ENCODE measurements around the gene NFATC2.

The NFATC2 gene

DNA sequence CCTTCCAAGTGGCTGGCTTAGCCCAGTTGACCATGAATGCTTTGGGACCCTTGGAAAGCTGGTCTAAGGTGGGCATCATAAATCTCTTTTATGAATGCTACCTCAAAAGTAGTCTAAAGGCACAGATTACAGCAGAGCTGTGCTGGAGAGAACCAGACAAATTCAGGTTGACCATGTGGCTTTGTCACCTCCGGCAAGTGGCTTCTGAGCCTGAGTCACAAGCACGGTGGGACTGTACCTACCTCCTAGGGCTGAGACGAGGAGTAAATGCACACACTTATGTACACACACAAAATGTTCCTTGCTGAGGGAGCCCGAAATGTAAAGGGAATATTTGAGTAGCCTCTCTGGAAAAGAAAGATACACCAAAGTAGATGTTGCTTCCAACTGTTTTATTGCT, 155.9 kb downstream of the NFATC2 start:
- peak; percentile 59 for DNase-seq

DNA sequence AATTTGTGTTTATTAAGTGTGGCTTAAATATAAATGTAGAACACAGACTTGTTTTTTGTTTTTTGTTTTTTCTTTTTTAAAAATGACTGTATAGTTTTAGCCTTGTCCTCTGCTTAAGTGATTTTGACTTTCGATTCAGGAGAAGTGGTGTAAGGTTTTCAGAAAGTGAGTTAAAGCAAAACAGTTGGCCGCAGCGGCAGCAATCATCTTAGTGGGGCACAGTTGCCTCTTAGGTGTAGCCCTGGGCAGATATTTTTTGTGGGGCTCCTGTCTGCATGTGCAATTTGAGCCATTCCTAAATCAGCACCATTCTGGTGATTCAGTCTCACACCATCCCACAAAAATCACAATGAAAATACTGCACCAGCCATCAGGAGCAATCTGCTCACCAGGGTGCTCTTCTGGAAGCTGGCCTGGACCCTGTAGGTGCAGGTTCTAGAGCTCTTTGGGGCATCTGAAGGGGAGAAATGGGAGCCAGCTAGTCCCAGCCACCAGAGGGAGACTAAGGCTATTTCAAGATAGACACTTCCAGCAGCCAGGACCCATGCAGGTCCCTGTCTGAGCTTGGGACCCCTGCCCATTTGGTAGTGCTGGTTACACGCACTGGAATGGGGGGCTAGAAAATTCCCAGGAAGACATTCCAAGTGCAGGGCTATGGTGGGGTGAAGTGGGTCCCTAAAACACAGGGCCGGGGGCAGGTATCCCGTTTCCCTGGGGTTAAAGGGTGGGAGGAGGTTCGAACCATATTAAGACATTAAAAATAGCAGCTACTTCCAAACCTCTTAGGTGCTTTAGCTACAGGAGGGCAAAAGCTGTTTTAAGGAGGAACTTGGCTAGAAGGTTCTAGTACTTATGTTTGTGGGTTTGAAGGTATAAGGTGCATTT, 156.6 kb downstream of the NFATC2 start:
- no peak for DNase-seq

GRCh38 chr20:51384875-51385274, 157.6 kb downstream of the NFATC2 start:
- no peak for DNase-seq

DNA sequence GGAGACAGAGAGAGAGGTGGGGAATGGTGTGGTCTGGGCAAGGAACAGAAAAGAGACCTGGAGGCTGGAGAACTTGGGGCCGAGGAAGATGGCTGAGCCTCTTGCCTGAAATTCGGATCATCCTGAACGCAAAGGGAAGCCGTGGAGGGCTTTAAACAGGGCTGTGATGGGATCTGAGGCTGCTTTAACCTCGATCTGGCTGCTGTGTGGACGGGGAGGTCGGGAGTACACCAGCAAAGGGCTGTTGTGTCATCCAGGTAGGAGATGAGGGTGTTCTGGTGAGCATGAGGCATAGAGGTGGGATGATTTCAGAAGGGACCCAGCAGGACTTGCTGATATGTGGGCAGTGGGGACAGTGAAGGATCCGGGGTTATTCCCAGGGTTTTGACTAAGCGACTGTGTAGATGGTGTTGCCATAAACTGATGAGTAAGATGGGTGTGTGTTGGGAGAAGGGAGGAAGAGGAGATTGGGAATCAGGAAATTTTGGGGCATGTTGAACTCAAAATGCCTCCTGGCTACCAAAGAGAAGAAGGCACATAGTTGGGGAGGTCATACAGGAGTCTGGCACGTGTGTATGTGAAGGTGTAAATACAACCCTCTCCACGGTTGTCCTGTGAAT, 158.5 kb downstream of the NFATC2 start:
- no peak for DNase-seq

GRCh38 chr20:51382986-51383821, 159.3 kb downstream of the NFATC2 start:
- no peak for DNase-seq

- no peak for DNase-seq
These were observed 160.2 kb downstream of the NFATC2 start for GRCh38 chr20:51382111-51382985.

DNA sequence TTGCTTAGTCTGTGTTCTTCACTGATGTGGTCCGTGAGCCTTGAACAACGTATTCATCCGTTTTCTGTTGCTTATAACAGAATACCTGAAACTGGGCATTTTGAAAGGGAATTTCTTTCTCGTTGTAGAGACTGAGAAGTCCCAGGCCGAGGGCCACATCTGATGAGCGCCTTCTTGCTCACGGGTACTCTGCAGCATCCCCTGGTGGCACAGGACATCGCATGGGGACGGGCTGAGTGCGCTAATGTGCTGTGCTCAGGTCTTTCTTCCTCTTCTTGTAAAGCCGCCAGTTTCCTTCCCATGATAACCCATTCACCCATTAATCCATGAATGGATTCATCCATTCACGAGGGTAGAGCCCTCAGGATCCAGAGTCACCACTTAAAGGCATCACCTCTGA, 161.0 kb downstream of the NFATC2 start:
- DNase-seq = no peak

- DNase-seq = no peak
These were observed 161.8 kb downstream of the NFATC2 start for GRCh38 chr20:51380401-51381385.

DNA sequence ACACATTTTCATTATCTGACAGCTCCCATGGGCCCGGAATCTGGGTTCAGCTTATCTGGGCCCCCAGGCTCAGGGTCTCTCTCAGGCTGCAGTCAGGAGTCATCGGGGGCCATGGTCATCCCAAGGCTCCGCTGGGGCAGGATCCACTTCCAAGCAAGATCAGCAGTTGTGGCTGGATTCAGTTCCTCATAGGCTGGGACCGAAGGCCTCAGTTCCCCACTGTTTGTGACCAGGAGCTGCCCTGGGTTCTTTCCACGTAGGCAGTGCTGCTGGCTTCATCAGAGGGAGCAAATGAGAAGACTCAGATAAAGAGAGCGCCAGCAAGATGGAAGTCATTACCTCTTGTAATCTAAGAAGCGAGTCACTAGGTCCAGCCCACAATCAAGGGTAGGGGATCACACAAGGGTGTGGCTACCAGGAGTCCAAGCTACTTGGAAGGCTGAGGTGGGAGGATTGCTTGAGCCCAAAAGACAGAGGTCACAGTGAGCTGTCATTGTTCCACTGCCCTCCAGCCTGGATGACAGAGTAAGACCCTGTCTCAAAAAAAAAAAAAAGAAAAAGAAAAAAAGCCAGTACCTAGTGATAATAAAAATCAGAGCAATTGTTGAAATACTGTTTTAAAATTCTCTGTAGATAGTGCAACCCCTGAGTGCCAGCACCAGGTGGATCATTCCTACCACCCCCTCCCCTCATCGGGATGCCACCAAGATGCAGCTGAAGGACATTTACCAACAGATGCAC, 162.7 kb downstream of the NFATC2 start:
- no peak for DNase-seq

- DNase-seq = no peak
These were observed 164.2 kb downstream of the NFATC2 start for GRCh38 chr20:51378171-51378928.

- no peak for DNase-seq
These were observed 165.4 kb downstream of the NFATC2 start for GRCh38 chr20:51377132-51377531.

DNA sequence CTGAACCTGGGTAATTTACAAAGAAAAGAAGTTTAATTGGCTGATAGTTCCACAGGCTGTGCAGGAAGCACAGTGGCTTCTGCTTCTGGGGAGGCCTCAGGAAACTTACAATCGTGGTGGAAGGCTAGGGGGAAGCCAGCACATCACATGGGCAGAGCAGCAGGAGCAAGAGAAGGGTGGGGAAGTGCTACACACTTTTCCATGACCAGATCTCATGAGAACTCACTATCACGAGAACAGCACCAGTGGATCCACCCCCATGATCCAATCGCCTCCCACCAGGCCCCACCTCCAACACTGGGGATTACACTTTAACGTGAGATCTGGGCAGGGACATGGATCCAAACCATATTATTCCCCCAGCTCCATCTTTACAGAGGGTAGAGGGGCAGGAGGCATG, 166.4 kb downstream of the NFATC2 start:
- DNase-seq = no peak

- DNase-seq = no peak
These were observed 167.0 kb downstream of the NFATC2 start for GRCh38 chr20:51375561-51375960.

GRCh38 chr20:51374961-51375360, 167.6 kb downstream of the NFATC2 start:
- no peak for DNase-seq

DNA sequence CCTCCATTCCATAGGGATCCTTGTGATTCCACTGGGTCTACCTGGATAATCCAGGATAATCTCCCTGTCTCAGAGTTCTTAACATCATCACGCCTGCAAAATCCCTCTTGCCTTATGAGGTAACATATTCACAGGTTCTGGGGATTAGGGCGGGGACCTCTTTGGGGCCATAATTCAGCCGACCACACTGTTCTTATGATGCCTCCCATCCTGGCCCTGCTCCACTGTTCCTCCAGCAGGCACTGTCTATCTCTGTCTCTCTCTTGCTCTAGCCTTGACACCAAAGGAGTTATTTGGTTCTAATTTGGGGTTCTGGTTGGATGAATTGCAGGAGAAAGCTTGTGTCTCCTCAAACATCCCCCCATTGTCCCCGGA, 168.1 kb downstream of the NFATC2 start:
- no peak for DNase-seq

DNA sequence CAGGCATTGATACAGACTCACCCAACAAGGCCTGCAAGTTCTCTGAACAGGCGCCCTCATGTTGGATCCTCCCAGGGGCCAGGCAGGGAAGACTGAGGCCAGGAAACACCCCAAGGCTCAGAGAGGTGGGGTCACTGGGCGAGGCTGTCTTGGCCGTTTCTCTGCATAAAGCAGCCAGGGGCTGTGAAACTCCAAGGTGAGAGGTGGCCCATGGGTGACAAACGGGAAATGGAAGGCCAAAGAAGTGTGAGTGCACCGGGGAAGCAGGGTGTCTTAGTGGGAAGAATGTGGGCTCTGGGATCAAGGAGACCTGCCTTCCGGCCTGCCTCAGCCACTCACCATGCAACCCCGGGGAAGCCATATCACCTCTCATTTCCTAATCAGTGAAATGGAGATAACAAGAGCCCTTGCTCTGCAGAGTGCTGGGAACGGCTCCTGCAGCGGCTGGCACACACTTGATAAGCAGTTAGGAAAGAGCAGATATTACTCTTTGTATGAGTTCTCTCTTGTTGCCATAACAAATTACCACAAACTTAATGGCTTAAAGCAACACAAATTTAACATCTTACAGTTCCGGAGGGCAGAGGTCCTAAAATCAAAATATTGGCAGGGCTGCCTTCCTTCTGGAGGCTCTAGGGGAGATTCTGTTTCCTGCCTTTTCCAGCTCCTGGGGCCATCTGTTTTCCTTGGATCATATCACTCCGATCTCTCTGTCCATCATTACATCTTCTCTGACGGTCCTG, 168.6 kb downstream of the NFATC2 start:
- no peak for DNase-seq

DNA sequence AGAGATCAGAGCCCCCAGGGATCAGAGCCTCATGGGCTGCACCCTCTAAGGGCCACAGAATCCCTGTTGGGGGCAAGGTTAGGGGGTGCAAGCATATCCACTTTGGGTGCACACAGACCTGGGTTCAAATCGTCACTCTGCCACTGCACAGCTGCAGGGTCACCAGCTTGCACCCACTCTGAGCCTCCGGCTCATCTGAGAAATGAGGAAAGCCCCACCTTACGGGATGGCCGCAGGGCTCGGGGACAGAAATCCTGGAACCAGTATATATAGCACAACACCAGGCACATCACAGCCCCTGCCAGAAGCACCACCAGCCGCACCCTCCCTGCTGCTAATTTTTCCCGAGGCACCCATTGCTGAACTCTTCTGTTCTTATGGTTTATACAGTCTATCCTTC, 169.6 kb downstream of the NFATC2 start:
- no peak for DNase-seq

- DNase-seq = peak; percentile 76
These were observed 170.2 kb downstream of the NFATC2 start for GRCh38 chr20:51372176-51372803.

GRCh38 chr20:51371720-51372119, 170.8 kb downstream of the NFATC2 start:
- DNase-seq = no peak

All from stimulated activated CD8-positive, alpha-beta memory T cell treated with anti-CD3 and anti-CD28 coated beads, Interleukin-4, amount 100 ng/mL, for 48 hours (primary cell).